Keratinocyte (primary cell): ENCODE measurements around the gene RAB3IP. TPM values are rescaled to one million over a fixed set of nuclear protein-coding genes. Genes with fewer than 3 reads are reported as not detected.

Experiments used
- DNase-seq: peaks from one replicate; pipeline ENCODE4 v3.0.0-alpha.2; 2011; ENCODE audit warnings: low read depth, missing footprints, low spot score
- FAIRE-seq: peaks from 2 replicates; lab custom pipeline; 2011; peaks lifted over from hg19 to GRCh38; lab: Jason Lieb, UNC
- H2AFZ ChIP-seq: 2 replicates; pipeline ENCODE4 v1.6.0; 2012; ENCODE audit warnings: low read length, control low read depth, inconsistent platforms; ENCODE audit not compliant: control insufficient read depth
- H3K27ac ChIP-seq: 2 replicates; pipeline ENCODE4 v1.5.1; 2011; ENCODE audit warnings: low read length; ENCODE audit not compliant: control insufficient read depth, insufficient read depth
- H3K27me3 ChIP-seq: 3 replicates; pipeline ENCODE4 v1.6.0; 2011; ENCODE audit warnings: low read length; ENCODE audit not compliant: control insufficient read depth, insufficient read depth; ENCODE audit errors: extremely low read depth
- H3K36me3 ChIP-seq, 2 experiments: 2 replicates in 1 of 2; 3 replicates in 1 of 2; pipeline ENCODE4 v1.5.1; 2011; ENCODE audit warnings: low read length in 2 of 2, mild to moderate bottlenecking in 1 of 2; ENCODE audit not compliant: control insufficient read depth in 2 of 2, insufficient read depth in 2 of 2; ENCODE audit errors: extremely low read depth in 1 of 2
- H3K4me1 ChIP-seq: 3 replicates; pipeline ENCODE4 v1.5.1; 2011; ENCODE audit warnings: low read length; ENCODE audit not compliant: control insufficient read depth, insufficient read depth; ENCODE audit errors: extremely low read depth
- H3K4me2 ChIP-seq: 3 replicates; pipeline ENCODE4 v1.6.0; 2011; ENCODE audit warnings: low read depth, low read length; ENCODE audit not compliant: control insufficient read depth, insufficient read depth; ENCODE audit errors: extremely low read depth
- H3K4me3 ChIP-seq, 3 experiments: fragments of 200-600 bp in 1 of 3; sonication (generic) in 1 of 3; 2 replicates in 2 of 3; 3 replicates in 1 of 3; pipeline ENCODE4 v1.5.1; 2011 to 2016; ENCODE audit warnings: low read length in 3 of 3, mild to moderate bottlenecking in 3 of 3, control low read depth in 2 of 3, inconsistent platforms in 1 of 3, low read depth in 1 of 3, mixed read lengths in 1 of 3, mixed run types in 1 of 3, moderate library complexity in 1 of 3; ENCODE audit not compliant: control insufficient read depth in 2 of 3, insufficient read depth in 2 of 3; ENCODE audit errors: extremely low read depth in 1 of 3
- H3K79me2 ChIP-seq: 2 replicates; pipeline ENCODE4 v1.6.0; 2012; ENCODE audit warnings: low read length; ENCODE audit not compliant: control insufficient read depth, insufficient read depth
- H3K9ac ChIP-seq: 3 replicates; pipeline ENCODE4 v1.6.0; 2011; ENCODE audit warnings: low read length; ENCODE audit not compliant: control insufficient read depth, insufficient read depth; ENCODE audit errors: extremely low read depth
- H3K9me1 ChIP-seq: 3 replicates; pipeline ENCODE4 v1.6.0; 2011; ENCODE audit warnings: low read length; ENCODE audit not compliant: control insufficient read depth, insufficient read depth; ENCODE audit errors: extremely low read depth
- H3K9me3 ChIP-seq: 2 replicates; pipeline ENCODE4 v1.5.1; 2012; ENCODE audit warnings: low read depth, low read length; ENCODE audit not compliant: control insufficient read depth
- H4K20me1 ChIP-seq: 3 replicates; pipeline ENCODE4 v1.6.0; 2011; ENCODE audit warnings: low read length; ENCODE audit not compliant: control insufficient read depth, insufficient read depth; ENCODE audit errors: extremely low read depth
- EZH2 ChIP-seq: IDR thresholded peaks from one replicate; pipeline ENCODE4 v1.6.1; 2012; ENCODE audit warnings: inconsistent platforms, mild to moderate bottlenecking, low read length, moderate library complexity
- dilution Hi-C: fragments of 300-500 bp; cut with MboI; formaldehyde crosslinking; loops from one replicate; pipeline ENCODE4 v1.7.0; 2020; ENCODE audit warnings: low sequenced_read_pairs; ENCODE audit not compliant: extremely low pct_ligation_motif_present
- polyA plus RNA-seq, 5 experiments: library from polyadenylated mRNA; depleted of rRNA in 3 of 5; stranded (reverse) in 3 of 5; stranded (forward) in 1 of 5; unstranded in 1 of 5; fragments of >200 nt; gene quantifications; 1 replicate in 1 of 5; 2 replicates in 3 of 5; 3 replicates in 1 of 5; pipeline versions ENCODE4 v1.2.1 to v1.2.3, GENCODE V29; 2011 to 2012; ENCODE audit warnings: missing spikeins in 2 of 5, low read depth in 1 of 5, low replicate concordance in 1 of 5
- TF ChIP-seq, protein P1 (sequence below), 3 experiments: IDR thresholded peaks in 1 of 3; conservative IDR thresholded peaks in 1 of 3; optimal IDR thresholded peaks in 1 of 3; 2 replicates in 2 of 3; 3 replicates in 1 of 3; pipeline versions ENCODE3 to v1.5.1; 2011; ENCODE audit warnings: low read length in 3 of 3, mild to moderate bottlenecking in 3 of 3, moderate library complexity in 2 of 3, control low read depth in 1 of 3, inconsistent platforms in 1 of 3; ENCODE audit not compliant: insufficient read depth in 2 of 3; ENCODE audit errors: extremely low read depth in 1 of 3

Gene RAB3IP
- polyA plus RNA-seq, 1 donor (not counting 4 experiments of a cell fraction or from before 2014, with no cell fraction given) = 30.6 TPM

DNA sequence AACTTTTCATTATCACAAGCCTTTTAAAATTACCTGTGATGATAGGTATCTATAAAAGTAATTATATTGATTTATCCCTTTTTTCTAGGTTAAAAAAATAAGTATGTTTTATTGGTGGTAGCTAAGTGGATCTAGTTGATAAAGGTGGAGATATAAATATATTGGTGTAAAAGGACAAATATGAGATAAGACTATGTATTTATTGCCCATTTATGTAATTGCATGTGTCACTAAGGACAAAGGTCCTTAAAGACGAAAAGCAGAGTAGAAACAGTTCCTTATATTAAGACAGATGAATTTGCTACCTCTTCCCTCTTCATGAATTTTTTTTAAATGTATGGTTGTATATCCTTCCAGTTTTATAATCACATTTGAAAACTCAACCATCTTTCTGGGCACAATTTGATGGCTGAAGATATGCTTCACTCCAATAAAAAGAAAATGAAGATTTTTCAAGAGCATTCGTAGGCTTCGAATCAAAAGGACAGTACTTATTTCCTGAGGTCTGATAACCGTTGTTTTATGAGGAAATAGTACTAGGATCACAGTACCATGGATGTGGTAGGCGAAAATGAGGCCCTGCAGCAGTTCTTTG, 86.4 kb downstream of the RAB3IP start, which contains the start of gene MYRFL:
MYRFL (plus strand) TSS at position 262 of the 595 bp plus-strand sequence; CDS start at position 553, 291 bp downstream.
- no peaks in the 10 kb centered on the region for H3K36me3 ChIP-seq
- H3K4me2 ChIP-seq = no peak within 1 kb of the TSS
- no peaks in the 10 kb centered on the region for H3K79me2 ChIP-seq
- FAIRE-seq = no peak
- H3K27me3 ChIP-seq = no peaks in the 10 kb centered on the region
- DNase-seq = no peak
- no peak within 1 kb of the TSS for H3K4me3 ChIP-seq
- dilution Hi-C loops = no loop called here
- H3K9ac ChIP-seq = no peak within 1 kb of the TSS
- H3K9me3 ChIP-seq = no peaks in the 10 kb centered on the region
- H3K9me1 ChIP-seq = no peaks in the 10 kb centered on the region
- no peak within 1 kb of the TSS for H2AFZ ChIP-seq
- no peak within 1 kb of the TSS for H3K27ac ChIP-seq
- no peak for TF ChIP-seq EZH2
- TF ChIP-seq, protein P1, sequence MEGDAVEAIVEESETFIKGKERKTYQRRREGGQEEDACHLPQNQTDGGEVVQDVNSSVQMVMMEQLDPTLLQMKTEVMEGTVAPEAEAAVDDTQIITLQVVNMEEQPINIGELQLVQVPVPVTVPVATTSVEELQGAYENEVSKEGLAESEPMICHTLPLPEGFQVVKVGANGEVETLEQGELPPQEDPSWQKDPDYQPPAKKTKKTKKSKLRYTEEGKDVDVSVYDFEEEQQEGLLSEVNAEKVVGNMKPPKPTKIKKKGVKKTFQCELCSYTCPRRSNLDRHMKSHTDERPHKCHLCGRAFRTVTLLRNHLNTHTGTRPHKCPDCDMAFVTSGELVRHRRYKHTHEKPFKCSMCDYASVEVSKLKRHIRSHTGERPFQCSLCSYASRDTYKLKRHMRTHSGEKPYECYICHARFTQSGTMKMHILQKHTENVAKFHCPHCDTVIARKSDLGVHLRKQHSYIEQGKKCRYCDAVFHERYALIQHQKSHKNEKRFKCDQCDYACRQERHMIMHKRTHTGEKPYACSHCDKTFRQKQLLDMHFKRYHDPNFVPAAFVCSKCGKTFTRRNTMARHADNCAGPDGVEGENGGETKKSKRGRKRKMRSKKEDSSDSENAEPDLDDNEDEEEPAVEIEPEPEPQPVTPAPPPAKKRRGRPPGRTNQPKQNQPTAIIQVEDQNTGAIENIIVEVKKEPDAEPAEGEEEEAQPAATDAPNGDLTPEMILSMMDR (optimal IDR thresholded peaks at IDR 0.05 in 1 of 3, IDR thresholded peaks at IDR 0.05 in 1 of 3, conservative IDR thresholded peaks at IDR 0.05 in 1 of 3; ENCODE audit: extremely low read depth in 1 of 3, insufficient read depth in 2 of 3, low read length in 3 of 3) = no peak
- H3K4me1 ChIP-seq = peaks cover 14% of the 10 kb centered on the region
- H4K20me1 ChIP-seq = no peaks in the 10 kb centered on the region

DNA sequence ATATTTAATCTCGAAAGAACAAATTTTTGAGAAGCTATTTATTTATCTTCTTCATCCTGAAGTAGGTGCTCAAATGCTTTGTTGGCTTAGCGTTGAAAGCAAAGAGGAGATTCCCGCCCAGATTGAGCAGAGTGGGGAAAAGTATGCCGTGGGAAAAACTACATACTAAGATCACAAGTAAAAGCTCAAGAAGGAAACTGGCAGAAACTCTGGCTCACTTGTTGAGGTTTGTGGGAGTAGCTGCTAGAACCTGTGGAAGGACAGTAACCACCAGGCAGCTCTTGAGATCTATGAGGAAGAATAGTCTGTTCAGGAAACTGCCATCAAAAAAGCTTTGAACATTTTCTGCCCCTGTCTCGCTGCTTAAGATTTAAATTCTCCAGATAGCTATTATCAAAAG, 90.2 kb downstream of the RAB3IP start:
- H3K27ac ChIP-seq = no peak overlapping the region
- no peak overlapping the region for H3K4me3 ChIP-seq
- DNase-seq (no peak), FAIRE-seq (no peak)
- no peaks in the 10 kb centered on the region for H3K27me3 ChIP-seq
- no peaks in the 10 kb centered on the region for H3K9me3 ChIP-seq
- no peaks in the 10 kb centered on the region for H3K4me1 ChIP-seq
- H3K36me3 ChIP-seq = no peaks in the 10 kb centered on the region
- no peaks in the 10 kb centered on the region for H3K9me1 ChIP-seq
- dilution Hi-C loops = no loop called here
- no peak overlapping the region for H2AFZ ChIP-seq
- H3K4me2 ChIP-seq = no peak overlapping the region
- H4K20me1 ChIP-seq = no peaks in the 10 kb centered on the region
- H3K9ac ChIP-seq = no peak overlapping the region
- TF ChIP-seq, protein P1 (optimal IDR thresholded peaks at IDR 0.05 in 1 of 3, IDR thresholded peaks at IDR 0.05 in 1 of 3, conservative IDR thresholded peaks at IDR 0.05 in 1 of 3; ENCODE audit: extremely low read depth in 1 of 3, insufficient read depth in 2 of 3, low read length in 3 of 3) = no peak
- TF ChIP-seq EZH2 = no peak
- H3K79me2 ChIP-seq = no peaks in the 10 kb centered on the region
